HEK293T (cell line): ENCODE data around the gene TPP2.

ENCODE experiments used
- CTCF ChIA-PET: fragments of 350-600 bp; formaldehyde crosslinking; extraction: SDS; loops from one replicate; lab custom pipeline; 2021; ENCODE audit warnings: antibody characterized with exemption, inconsistent platforms; lab: Yijun Ruan, JAX
- POLR2A ChIA-PET: fragments of 350-600 bp; formaldehyde crosslinking; extraction: SDS; loops from one replicate; lab custom pipeline; 2020; ENCODE audit warnings: antibody characterized with exemption, inconsistent platforms; lab: Yijun Ruan, JAX
- DNase-seq: peaks from one replicate; pipeline ENCODE4 v3.0.0; 2012; ENCODE audit warnings: mixed read lengths; ENCODE audit errors: extremely low spot score
- ARNT ChIP-seq: fragments of 450-650 bp; IDR thresholded peaks from 2 replicates; pipeline ENCODE4 v1.6.1; 2017; ENCODE audit warnings: mild to moderate bottlenecking
- BHLHE40 ChIP-seq: fragments of 450-650 bp; IDR thresholded peaks from 2 replicates; pipeline ENCODE4 v1.6.1; 2016; ENCODE audit warnings: mild to moderate bottlenecking, moderate library complexity, borderline replicate concordance
- CTBP1 ChIP-seq: fragments of 450-650 bp; IDR thresholded peaks from 2 replicates; pipeline ENCODE4 v1.6.1; 2016; ENCODE audit warnings: borderline replicate concordance
- ELF4 ChIP-seq: fragments of 450-650 bp; IDR thresholded peaks from 2 replicates; pipeline ENCODE4 v1.6.1; 2017; ENCODE audit warnings: antibody characterized with exemption
- FOXA1 ChIP-seq: fragments of 450-650 bp; IDR thresholded peaks from 2 replicates; pipeline ENCODE4 v1.6.1; 2016; ENCODE audit warnings: mild to moderate bottlenecking
- FOXK2 ChIP-seq: fragments of 450-650 bp; IDR thresholded peaks from 2 replicates; pipeline ENCODE4 v1.6.1; 2016; ENCODE audit warnings: mild to moderate bottlenecking
- FOXM1 ChIP-seq: fragments of 450-650 bp; IDR thresholded peaks from 2 replicates; pipeline ENCODE4 v1.6.1; 2017; ENCODE audit warnings: mild to moderate bottlenecking, borderline replicate concordance
- HDGF ChIP-seq: fragments of 450-650 bp; IDR thresholded peaks from 2 replicates; pipeline ENCODE4 v1.6.1; 2017; ENCODE audit warnings: antibody characterized with exemption, borderline replicate concordance
- L3MBTL2 ChIP-seq: fragments of 450-650 bp; conservative IDR thresholded peaks from 2 replicates; pipeline ENCODE4 v1.6.1; 2016; ENCODE audit warnings: mild to moderate bottlenecking
- LEF1 ChIP-seq: fragments of 450-650 bp; IDR thresholded peaks from 2 replicates; pipeline ENCODE4 v1.6.1; 2017; ENCODE audit warnings: mild to moderate bottlenecking, borderline replicate concordance
- NFRKB ChIP-seq: fragments of 450-650 bp; IDR thresholded peaks from 2 replicates; pipeline ENCODE4 v1.6.1; 2016; ENCODE audit warnings: mild to moderate bottlenecking, moderate library complexity
- PKNOX1 ChIP-seq: fragments of 450-650 bp; IDR thresholded peaks from 2 replicates; pipeline ENCODE4 v1.6.1; 2016
- SP1 ChIP-seq: fragments of 450-650 bp; IDR thresholded peaks from 2 replicates; pipeline ENCODE4 v1.6.1; 2017
- SUZ12 ChIP-seq: fragments of 450-650 bp; IDR thresholded peaks from 2 replicates; pipeline ENCODE4 v1.6.1; 2016; ENCODE audit warnings: mild to moderate bottlenecking
- TARDBP ChIP-seq: fragments of 450-650 bp; IDR thresholded peaks from 2 replicates; pipeline ENCODE4 v1.6.1; 2016
- ZNF384 ChIP-seq: fragments of 450-650 bp; IDR thresholded peaks from 2 replicates; pipeline ENCODE4 v1.6.1; 2016

Gene TPP2

GRCh38 chr13:102589301-102589822 lies 7.4 kb upstream of the TPP2 start:
- DNase-seq = no peak
- POLR2A ChIA-PET = interaction anchor here (0.6 kb wide), 1 partner anchor 257 kb away, joined by 3 read pairs; no protein-coding TSS in a partner anchor
- no peak for TF ChIP-seq FOXA1
- no peak for TF ChIP-seq SUZ12
- TF ChIP-seq PKNOX1 = no peak
- TF ChIP-seq HDGF = no peak
- TF ChIP-seq FOXK2 = no peak
- no peak for TF ChIP-seq LEF1
- TF ChIP-seq SP1 = no peak
- no peak for TF ChIP-seq ELF4
- TF ChIP-seq ZNF384 = no peak
- TF ChIP-seq ARNT = no peak
- TF ChIP-seq TARDBP = no peak
- TF ChIP-seq L3MBTL2 = no peak
- CTCF ChIA-PET = no interaction called here

GRCh38 chr13:102591988-102592781 lies 4.6 kb upstream of the TPP2 start:
- ChIA-PET CTCF (interaction anchor here (0.6 to 2.5 kb wide), 7 partner anchors 10 to 254 kb away, joined by 3 to 8 read pairs (median 5); no protein-coding TSS in a partner anchor), POLR2A (interaction anchor here (0.7 to 1.1 kb wide), 5 partner anchors 60 to 254 kb away, joined by 3 read pairs; partner anchors contain the start of gene ERCC5)
- peak; percentile 26; the same call in 1 of the 2 replicates for TF ChIP-seq L3MBTL2
- TF ChIP-seq SUZ12 = no peak
- peak; percentile 23 for DNase-seq

- ChIA-PET CTCF (interaction anchor here (0.6 to 1.2 kb wide), 2 partner anchors 8 to 131 kb away, joined by 3 to 5 read pairs; no protein-coding TSS in a partner anchor), POLR2A (interaction anchor here (1.4 kb wide), 1 partner anchor 131 kb away, joined by 4 read pairs; no protein-coding TSS in a partner anchor)
- no peak for DNase-seq
- TF ChIP-seq NFRKB (no peak), L3MBTL2 (no peak)
Measured at GRCh38 chr13:102593466-102593865, 3.3 kb upstream of the TPP2 start.

- peak; percentile 6 for DNase-seq
- CTCF ChIA-PET = interaction anchor here (0.6 to 2.1 kb wide), 2 partner anchors 55 to 128 kb away, joined by 3 to 6 read pairs; no protein-coding TSS in a partner anchor
- POLR2A ChIA-PET = interaction anchor here (0.9 to 1.8 kb wide), 10 partner anchors 8 to 249 kb away, joined by 3 to 15 read pairs (median 4); partner anchors contain the start of genes ERCC5 and TEX30
- TF ChIP-seq ZNF384 (no peak), FOXK2 (no peak), ARNT (no peak), HDGF (no peak), L3MBTL2 (no peak), PKNOX1 (no peak)
Measured at GRCh38 chr13:102597029-102597961, 509 bp downstream of the TPP2 start.

- CTCF ChIA-PET = no interaction called here
- no peak for DNase-seq
- POLR2A ChIA-PET = interaction anchor here (1.8 kb wide), 1 partner anchor 248 kb away, joined by 7 read pairs; the partner anchor contains the start of gene ERCC5
- TF ChIP-seq ZNF384 (no peak), FOXM1 (no peak), SP1 (no peak), LEF1 (no peak), SUZ12 (no peak), L3MBTL2 (no peak), BHLHE40 (no peak), ARNT (no peak), HDGF (no peak), CTBP1 (no peak)
Measured at GRCh38 chr13:102598061-102598460, 1.3 kb downstream of the TPP2 start.

- TF ChIP-seq CTBP1 (no peak), TARDBP (no peak), LEF1 (no peak), BHLHE40 (no peak), FOXA1 (no peak), FOXM1 (no peak), PKNOX1 (no peak), L3MBTL2 (no peak), HDGF (no peak), ARNT (no peak), ZNF384 (no peak), SP1 (no peak), ELF4 (no peak), FOXK2 (no peak), NFRKB (no peak), SUZ12 (no peak)
- POLR2A ChIA-PET = no interaction called here
- CTCF ChIA-PET = no interaction called here
- no peak for DNase-seq
Measured at GRCh38 chr13:102599426-102600012, 2.7 kb downstream of the TPP2 start.
